HFFc6 (cell line): ENCODE measurements around the gene BSPRY. TPM values are rescaled to one million over a fixed set of nuclear protein-coding genes. Genes with fewer than 3 reads are reported as not detected.

Experiments used
- DNase-seq: peaks from one replicate; pipeline ENCODE4 v3.0.0-alpha.2; 2018
- H3K27ac Mint-ChIP-seq: 2 replicates; pipeline ENCODE4 v1.8.0; 2020; ENCODE audit warnings: mild to moderate bottlenecking, mixed read lengths
- H3K27me3 Mint-ChIP-seq: 2 replicates; pipeline ENCODE4 v1.8.0; 2021; ENCODE audit warnings: mild to moderate bottlenecking, moderate library complexity, mixed read lengths; ENCODE audit not compliant: insufficient read depth
- H3K36me3 Mint-ChIP-seq: 2 replicates; pipeline ENCODE4 v1.8.0; 2021; ENCODE audit warnings: low read depth, mixed read lengths
- H3K4me1 Mint-ChIP-seq: 2 replicates; pipeline ENCODE4 v1.8.0; 2020; ENCODE audit warnings: low read depth, mixed read lengths
- H3K4me3 Mint-ChIP-seq: 2 replicates; pipeline ENCODE4 v1.8.0; 2020; ENCODE audit warnings: mild to moderate bottlenecking, moderate library complexity, mixed read lengths
- H3K9me3 Mint-ChIP-seq: 2 replicates; pipeline ENCODE4 v1.8.0; 2020; ENCODE audit warnings: mild to moderate bottlenecking, mixed read lengths
- total RNA-seq, 6 experiments: library from RNA; stranded (reverse); fragmentation: NEBNext Ultra II Directional; extraction: Animal tissue kit (Norgen Biotek cat#: 25700); gene quantifications; 2 replicates in 1 of 6; 3 replicates in 5 of 6; pipeline ENCODE4 v1.2.3, GENCODE V29; 2021
- TF ChIP-seq, protein P1 (sequence below): fragments of 200-600 bp; sonication (generic); IDR thresholded peaks from 2 replicates; pipeline ENCODE4 v1.5.0; 2021; ENCODE audit warnings: antibody characterized with exemption, mild to moderate bottlenecking

Gene BSPRY
- total RNA-seq, 6 experiments from 2014 or later, result not detected

DNA sequence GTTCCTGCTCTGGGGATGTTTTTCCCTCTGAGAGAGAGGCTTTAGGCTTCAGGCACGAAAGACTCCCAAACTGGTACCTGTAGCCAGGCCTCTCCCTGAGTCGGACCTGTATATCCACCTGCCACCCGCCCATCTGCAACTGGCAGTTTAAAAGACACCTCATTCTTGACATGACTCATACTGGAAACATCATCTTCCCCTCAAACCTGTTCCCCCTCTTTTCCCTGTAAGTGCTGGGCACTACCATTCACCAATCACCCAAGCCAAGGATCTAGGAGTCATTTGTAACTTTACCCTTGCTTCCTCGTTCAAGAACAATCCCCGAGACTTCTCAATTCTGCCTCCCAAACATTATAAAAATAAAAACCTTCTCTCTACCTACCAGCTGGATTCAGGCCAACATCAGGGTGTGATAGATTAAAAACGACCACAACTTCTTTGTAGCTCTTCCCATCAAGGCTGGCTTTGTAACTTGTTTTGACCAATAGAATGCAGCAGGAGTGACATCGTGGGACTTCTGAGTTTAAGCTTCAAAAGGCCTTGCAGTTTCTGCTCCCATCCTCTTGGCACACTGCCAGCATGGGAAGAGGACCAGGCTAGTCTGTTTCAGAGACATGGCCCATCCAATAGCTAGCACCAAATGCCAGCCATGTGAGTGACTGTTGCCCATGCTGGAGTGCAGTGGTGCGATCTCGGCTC is 7.5 kb upstream of the BSPRY start:
- Mint-ChIP-seq H3K36me3 (no peaks in the 10 kb centered on the region), H3K4me1 (peaks cover 10% of the 10 kb centered on the region), H3K4me3 (no peak overlapping the region), H3K27me3 (peaks cover 2% of the 10 kb centered on the region), H3K27ac (no peak overlapping the region), H3K9me3 (no peaks in the 10 kb centered on the region)
- TF ChIP-seq, protein P1, sequence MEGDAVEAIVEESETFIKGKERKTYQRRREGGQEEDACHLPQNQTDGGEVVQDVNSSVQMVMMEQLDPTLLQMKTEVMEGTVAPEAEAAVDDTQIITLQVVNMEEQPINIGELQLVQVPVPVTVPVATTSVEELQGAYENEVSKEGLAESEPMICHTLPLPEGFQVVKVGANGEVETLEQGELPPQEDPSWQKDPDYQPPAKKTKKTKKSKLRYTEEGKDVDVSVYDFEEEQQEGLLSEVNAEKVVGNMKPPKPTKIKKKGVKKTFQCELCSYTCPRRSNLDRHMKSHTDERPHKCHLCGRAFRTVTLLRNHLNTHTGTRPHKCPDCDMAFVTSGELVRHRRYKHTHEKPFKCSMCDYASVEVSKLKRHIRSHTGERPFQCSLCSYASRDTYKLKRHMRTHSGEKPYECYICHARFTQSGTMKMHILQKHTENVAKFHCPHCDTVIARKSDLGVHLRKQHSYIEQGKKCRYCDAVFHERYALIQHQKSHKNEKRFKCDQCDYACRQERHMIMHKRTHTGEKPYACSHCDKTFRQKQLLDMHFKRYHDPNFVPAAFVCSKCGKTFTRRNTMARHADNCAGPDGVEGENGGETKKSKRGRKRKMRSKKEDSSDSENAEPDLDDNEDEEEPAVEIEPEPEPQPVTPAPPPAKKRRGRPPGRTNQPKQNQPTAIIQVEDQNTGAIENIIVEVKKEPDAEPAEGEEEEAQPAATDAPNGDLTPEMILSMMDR, result no peak
- DNase-seq, result no peak

DNA sequence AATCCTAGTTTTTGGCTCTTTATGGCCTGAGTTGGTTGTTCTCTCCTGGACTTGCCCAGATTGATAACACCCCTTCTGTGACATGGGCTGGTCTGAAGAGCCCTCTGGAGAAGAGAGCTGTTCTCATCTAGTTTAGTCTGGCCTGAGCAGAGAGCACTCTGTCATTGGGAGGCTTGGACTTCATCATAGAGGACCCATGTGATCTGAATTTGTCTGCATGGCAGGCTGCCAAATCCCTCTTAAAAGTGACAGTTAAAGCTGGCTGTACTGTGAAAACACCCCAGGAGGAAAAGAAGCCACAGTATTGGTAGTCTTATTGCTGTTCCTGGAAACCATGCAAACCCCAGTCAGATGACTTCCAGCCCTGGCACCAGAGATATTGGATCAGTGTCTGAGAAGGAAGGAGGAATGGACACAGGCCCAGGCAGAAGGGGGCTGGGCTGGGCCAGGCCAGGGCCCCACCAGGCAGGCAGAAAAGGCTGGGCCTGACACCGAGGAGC is 5.6 kb upstream of the BSPRY start:
- Mint-ChIP-seq H3K27ac (no peak overlapping the region), H3K4me1 (peaks cover 10% of the 10 kb centered on the region), H3K27me3 (peaks cover 15% of the 10 kb centered on the region), H3K4me3 (no peak overlapping the region), H3K36me3 (no peaks in the 10 kb centered on the region), H3K9me3 (no peaks in the 10 kb centered on the region)
- DNase-seq, result peak; percentile 58
- TF ChIP-seq, protein P1, result no peak

DNA sequence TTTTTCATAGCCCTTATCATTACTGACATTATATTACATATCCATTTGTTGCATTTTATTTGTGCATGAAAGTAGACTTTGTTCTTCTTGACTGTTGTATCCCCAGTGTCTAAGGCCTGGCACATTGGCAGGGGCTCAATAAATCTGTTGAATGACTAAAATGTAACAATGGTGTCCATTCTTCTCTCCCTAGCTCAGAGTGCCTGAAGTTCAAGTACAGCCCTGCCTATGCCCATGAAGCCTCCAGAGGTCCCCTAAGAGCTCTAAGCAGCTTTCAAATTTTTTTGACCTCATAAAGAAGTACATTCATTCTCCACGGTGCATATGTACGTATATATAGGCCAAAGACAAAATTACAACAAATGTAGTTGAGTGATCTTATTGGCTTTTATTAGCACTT is 4.2 kb upstream of the BSPRY start:
- no peaks in the 10 kb centered on the region for H3K4me1 Mint-ChIP-seq
- H3K4me3 Mint-ChIP-seq, result no peak overlapping the region
- H3K36me3 Mint-ChIP-seq, result no peaks in the 10 kb centered on the region
- H3K9me3 Mint-ChIP-seq, result no peaks in the 10 kb centered on the region
- DNase-seq, result no peak
- TF ChIP-seq, protein P1, result no peak
- H3K27me3 Mint-ChIP-seq, result peaks cover 25% of the 10 kb centered on the region
- H3K27ac Mint-ChIP-seq, result no peak overlapping the region

DNA sequence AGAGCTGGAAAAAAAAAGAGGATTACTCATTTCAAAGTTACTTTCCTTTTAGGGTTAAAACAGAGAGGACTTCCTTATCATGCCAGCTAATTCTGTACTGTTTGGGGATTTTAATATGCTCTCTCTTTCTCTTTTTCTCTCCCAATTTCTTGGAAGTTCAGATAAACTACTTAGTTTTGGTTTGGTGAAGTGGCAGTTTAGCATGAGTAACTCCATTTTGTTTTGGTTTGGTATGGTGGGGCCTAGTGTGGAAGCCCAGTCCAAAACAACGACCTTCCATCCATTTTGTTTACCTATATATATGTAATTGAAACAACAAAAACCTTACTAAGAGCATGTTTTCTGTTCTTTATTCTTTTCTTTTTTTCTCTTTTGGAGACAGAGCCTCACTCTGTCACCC is 3.7 kb upstream of the BSPRY start:
- Mint-ChIP-seq H3K36me3 (no peaks in the 10 kb centered on the region), H3K4me3 (no peak overlapping the region), H3K9me3 (no peaks in the 10 kb centered on the region), H3K4me1 (no peaks in the 10 kb centered on the region), H3K27me3 (peaks cover 26% of the 10 kb centered on the region), H3K27ac (no peak overlapping the region)
- TF ChIP-seq, protein P1, result no peak
- no peak for DNase-seq

DNA sequence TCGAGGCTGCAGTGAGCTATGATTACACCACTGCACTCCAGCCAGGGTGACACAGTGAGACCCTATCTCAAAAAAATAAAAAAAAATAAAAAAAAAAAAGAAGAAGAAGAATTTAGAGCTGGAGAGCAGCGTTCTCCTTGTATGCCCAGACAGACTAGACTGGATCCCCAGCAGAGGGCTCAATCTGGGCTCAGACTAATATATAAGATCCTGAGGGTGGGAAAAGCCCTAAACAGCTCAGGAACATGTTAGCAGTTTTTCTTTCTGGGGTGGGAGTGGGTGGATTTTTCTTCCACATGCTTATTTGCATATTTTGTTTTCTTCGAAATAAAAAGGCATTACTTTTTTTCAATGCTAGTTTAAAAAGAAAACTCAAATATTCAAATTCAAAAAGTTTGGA is 904 bp upstream of the BSPRY start:
- TF ChIP-seq, protein P1, result no peak

More for the DNA sequence above, 904 bp upstream of the BSPRY start:
- Mint-ChIP-seq H3K4me1 (no peaks in the 10 kb centered on the region), H3K27ac (no peak overlapping the region), H3K4me3 (no peak overlapping the region), H3K27me3 (peaks cover 42% of the 10 kb centered on the region), H3K9me3 (no peaks in the 10 kb centered on the region), H3K36me3 (no peaks in the 10 kb centered on the region)
- no peak for DNase-seq
